GM19452 (cell line): Measurements from ENCODE around the gene AGBL1.

Experiments
- ATAC-seq: cut with Tn5 transposase; IDR thresholded peaks from one replicate; pipeline ENCODE4 v1.9.1; 2021; ENCODE audit not compliant: unreplicated experiment

AGBL1 gene

GRCh38 chr15:86849558-86850285, 770.1 kb downstream of the AGBL1 start:
- no peak for ATAC-seq

GRCh38 chr15:86850939-86851338, 771.3 kb downstream of the AGBL1 start:
- no peak for ATAC-seq

DNA sequence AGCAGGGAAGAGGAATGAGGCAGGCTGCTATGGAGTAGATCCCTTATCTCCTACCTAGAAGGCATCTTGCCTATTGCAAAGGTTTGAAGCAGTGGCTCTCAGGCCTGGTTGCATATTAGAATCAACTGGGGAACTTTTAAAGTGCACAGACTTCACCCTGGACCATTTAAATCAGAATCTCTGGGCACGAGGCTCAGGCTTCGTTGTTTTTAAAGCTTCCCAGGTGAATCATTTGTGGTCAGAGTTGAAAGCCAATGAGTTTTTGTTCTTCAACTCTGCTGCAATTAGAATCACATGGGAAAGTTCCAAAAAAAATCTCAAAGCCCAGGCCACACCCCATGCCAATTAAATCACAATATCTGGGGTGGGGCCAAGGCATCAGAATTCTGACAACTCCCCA, 773.1 kb downstream of the AGBL1 start:
- ATAC-seq, result no peak

DNA sequence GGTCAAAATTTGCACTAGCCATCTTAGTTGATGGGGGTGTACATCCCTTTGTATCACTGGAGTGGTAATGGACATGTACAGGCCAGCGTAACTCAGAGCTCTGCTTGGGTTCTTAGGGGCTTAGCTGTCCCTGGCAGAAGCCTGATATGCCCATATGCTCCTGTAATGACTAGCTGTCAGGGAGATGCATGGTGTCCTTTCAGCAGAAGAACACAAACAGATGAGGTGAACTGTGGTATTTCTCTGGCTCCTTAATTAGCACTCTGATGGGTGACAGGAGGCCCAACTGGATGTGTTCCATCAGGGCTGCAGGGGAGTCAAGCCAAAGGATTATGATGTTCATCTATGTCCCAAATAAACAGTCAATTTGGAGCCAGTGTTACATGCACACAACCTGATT, 774.5 kb downstream of the AGBL1 start:
- ATAC-seq, result no peak

GRCh38 chr15:86855307-86856291, 775.9 kb downstream of the AGBL1 start:
- ATAC-seq, result no peak

DNA sequence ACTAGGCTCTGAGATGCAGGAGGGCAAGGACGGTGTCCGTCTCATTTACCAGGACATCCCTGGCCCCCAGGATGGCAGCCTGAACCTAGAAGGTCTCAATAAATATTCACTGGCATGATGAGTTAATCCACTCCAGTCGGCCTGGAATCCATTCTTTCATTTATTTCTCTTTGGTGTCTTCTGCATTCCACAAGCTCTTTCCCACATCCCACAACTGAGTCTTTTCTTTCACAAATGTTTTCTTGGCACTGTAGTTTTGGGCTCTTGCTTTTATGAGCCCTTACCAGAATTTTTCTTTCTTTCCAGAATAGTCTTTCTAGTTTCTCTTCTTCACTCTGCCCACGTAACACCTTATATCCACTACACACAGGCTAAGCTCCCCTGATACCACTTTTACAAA, 778.0 kb downstream of the AGBL1 start:
- ATAC-seq, result no peak

DNA sequence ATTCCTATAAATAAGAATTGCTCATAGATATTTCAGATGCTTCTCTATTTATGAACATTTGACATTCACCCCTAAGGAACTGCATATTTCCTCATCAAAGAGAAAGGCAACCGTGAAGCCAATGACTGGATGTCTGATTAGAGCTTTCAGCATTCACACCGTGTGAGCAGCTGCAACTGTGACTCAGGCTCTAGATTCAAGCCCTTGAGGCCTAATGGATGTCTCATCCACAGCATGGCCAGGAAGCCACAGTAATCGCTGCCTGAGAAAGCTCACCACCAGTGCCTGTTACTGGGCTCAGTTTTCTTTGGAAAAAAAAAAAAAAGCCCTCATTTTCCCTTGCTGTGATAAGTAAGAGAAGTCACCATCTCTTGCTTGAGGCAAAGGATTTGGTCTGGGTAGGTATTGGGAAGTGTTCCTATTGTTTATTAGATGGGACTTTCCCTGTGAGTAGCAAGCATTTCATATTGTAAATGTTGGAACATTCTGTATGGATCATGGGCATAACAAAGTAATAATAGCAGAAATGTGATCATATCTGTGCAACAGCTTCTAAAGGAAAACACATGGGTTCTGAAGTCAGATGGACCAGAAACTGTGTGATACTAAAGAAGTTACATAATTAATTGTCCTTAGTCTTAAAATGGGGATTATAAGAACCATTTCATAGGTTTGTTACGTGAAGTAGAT, 783.7 kb downstream of the AGBL1 start:
- no peak for ATAC-seq

GRCh38 chr15:86865920-86866319, 786.2 kb downstream of the AGBL1 start:
- ATAC-seq, result no peak

DNA sequence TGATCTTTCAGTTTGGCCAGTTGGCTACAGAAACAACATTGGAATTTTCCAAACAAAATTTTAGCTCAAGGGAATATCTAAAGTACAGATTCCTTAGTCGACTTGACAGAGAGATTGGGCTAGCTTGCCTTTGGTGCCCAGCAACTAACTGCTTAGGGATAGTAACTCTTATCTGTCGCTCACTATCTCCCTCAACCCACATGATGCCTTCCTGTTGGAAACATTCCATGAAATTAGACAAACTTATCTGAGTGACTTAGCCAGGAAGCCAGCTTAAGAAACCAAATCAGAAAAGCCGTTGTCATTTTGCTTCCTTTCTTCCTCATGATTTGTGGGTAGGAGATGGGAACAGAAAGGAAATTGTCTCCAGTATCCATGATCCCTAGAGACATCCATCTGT, 791.2 kb downstream of the AGBL1 start:
- no peak for ATAC-seq

DNA sequence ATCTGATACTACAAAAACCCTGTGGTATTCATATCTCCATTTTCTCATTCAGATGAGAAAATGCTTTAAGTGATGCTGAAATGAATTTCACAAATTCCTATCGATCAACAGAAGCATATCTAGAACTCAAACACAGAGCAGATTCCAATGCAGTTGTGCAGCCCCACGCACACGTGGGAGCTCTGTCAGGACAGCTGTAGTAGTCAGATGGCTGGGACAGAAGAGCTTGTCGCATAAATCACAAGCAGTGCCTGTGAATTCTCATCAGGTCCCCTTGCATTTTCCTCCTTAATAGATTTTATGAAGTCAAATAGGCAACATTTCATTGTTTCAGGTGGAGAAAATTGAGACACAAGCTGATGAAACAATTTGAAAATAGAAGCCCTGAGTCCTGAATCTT, 792.3 kb downstream of the AGBL1 start:
- ATAC-seq, result no peak

DNA sequence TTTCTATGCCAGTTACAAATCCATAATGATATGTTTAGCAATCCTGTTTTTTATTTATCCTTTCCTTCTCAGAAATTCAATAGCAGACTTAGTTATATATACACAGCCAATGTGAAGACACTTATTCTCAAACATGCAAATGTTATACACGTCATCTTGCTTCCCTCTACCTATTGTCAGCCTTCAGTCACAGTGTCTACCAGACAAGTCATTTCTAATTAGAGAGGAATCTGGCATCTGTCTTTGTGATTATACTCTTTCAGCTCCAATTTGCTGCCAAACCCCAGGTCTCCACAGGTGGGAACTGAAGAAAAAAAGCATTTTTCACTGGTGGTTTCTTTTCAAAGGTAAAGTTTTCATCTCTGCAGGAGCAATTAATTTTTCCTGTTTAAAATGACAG, 793.1 kb downstream of the AGBL1 start:
- no peak for ATAC-seq

DNA sequence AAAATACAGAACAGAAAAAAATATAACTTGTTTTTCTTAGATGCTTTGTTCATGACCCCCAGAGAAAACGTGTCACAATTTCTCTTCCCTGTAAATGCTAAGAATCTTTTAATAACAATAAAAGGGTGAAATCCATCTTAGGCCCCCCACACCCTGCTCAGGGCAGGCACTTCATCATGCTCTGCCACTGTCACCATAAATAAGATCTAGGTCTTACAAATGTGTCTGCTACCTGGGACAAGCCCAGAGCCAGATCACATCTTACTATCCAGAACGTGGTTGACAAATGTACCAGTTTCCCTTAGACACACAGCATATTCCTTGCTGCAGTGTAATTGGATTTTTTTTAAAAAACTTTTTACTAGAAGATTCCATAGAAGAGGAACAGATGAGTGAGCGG, 795.4 kb downstream of the AGBL1 start:
- no peak for ATAC-seq

- ATAC-seq, result no peak
Measured at GRCh38 chr15:86876387-86876944, 796.8 kb downstream of the AGBL1 start.

DNA sequence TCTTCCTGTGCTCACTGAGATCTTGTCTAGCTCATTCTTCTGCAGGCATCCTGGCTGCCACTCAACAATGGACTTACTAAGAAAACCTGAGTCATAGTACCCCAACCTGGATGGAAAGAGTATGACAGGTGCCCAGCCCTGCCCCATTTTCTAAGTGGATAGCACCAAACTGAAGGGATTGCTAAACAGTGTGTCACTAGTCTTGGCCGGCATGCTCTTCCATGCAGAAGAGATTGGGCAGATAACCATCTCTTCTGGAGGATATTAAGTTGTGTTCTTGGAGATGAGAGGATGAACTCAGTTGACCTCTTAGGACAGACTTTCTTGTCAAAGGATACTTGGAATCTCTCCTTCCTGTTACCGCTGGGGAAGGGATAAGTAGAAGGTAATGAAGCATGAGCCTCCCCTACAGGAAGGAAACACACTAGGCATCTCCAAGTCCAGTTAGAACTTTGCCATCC, 797.5 kb downstream of the AGBL1 start:
- no peak for ATAC-seq

GRCh38 chr15:86878844-86879243, 799.2 kb downstream of the AGBL1 start:
- peak; percentile 67 for ATAC-seq

GRCh38 chr15:86879250-86880229, 799.9 kb downstream of the AGBL1 start:
- ATAC-seq, result no peak

GRCh38 chr15:86885616-86886015, 805.9 kb downstream of the AGBL1 start:
- ATAC-seq, result no peak

DNA sequence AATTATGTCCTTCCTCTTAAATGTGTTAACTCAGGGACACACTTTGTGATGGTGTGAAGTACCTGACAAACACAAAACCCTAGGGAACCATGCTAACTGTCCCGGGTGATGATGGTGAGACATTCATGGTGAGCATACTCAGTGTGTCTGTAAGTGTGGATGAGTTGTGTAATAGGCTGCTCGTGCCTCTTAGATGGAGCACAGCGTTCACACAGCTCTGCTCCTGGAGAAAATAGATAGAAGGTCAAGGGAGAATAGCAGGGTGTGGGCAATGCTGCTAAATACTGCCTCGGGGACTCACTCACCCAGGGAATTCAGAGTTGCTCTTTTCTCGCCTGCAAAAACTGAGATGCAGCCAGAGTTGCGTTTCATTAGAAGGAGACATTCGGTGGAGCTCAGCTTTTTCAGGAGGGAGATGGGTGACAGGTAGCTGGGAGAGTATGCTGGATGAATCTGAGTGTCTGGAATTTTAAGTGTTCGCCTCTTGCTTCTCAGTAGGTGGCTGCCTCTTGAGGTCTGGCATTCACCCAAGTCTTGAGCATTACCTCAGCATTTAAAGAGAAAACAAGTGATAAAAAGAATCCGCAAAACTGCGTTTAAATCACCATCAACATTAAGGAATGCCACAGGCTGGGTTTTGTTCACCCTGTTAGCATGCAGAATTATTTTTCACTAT, 813.2 kb downstream of the AGBL1 start:
- no peak for ATAC-seq

- ATAC-seq, result no peak
Measured at GRCh38 chr15:86894269-86894668, 814.6 kb downstream of the AGBL1 start.
